HG03439 (cell line): ENCODE data around the gene THYN1.
A peak's percentile ranks its signal among the peaks of the same experiment; 100 is the strongest.

ENCODE experiments used
- ATAC-seq: cut with Tn5 transposase; IDR thresholded peaks from one replicate; pipeline ENCODE4 v1.9.1; 2021; ENCODE audit warnings: mild to moderate bottlenecking, moderate library complexity; ENCODE audit not compliant: unreplicated experiment

Gene THYN1

GRCh38 chr11:134252346-134253187 is 585 bp downstream of the THYN1 start:
- ATAC-seq, result peak; percentile 24

- no peak for ATAC-seq
Measured at GRCh38 chr11:134250675-134251074, 2.5 kb downstream of the THYN1 start.

GRCh38 chr11:134250246-134250645 is 2.9 kb downstream of the THYN1 start:
- no peak for ATAC-seq

GRCh38 chr11:134248910-134249480 is 4.2 kb downstream of the THYN1 start:
- ATAC-seq, result no peak

- no peak for ATAC-seq
Measured at GRCh38 chr11:134246678-134247077, 6.5 kb downstream of the THYN1 start.

GRCh38 chr11:134246100-134246499 is 7.1 kb downstream of the THYN1 start:
- no peak for ATAC-seq

- ATAC-seq, result no peak
Measured at GRCh38 chr11:134245434-134245833, 7.7 kb downstream of the THYN1 start.

- ATAC-seq, result peak; percentile 74
Measured at GRCh38 chr11:134244593-134244992, 8.6 kb downstream of the THYN1 start.

- ATAC-seq, result no peak
Measured at GRCh38 chr11:134243913-134244312, 9.2 kb downstream of the THYN1 start.

GRCh38 chr11:134242376-134242775 is 10.8 kb downstream of the THYN1 start:
- no peak for ATAC-seq

GRCh38 chr11:134240592-134240991 is 12.6 kb downstream of the THYN1 start:
- ATAC-seq, result no peak

GRCh38 chr11:134238956-134239355 is 14.2 kb downstream of the THYN1 start:
- no peak for ATAC-seq

- no peak for ATAC-seq
Measured at GRCh38 chr11:134237557-134237922, 15.6 kb downstream of the THYN1 start.

GRCh38 chr11:134236834-134237556 is 16.2 kb downstream of the THYN1 start:
- no peak for ATAC-seq

- ATAC-seq, result no peak
Measured at GRCh38 chr11:134235399-134235798, 17.8 kb downstream of the THYN1 start.

- ATAC-seq, result no peak
Measured at GRCh38 chr11:134233729-134234179, 19.4 kb downstream of the THYN1 start.

GRCh38 chr11:134231958-134232659 is 21.0 kb downstream of the THYN1 start:
- no peak for ATAC-seq

- ATAC-seq, result no peak
Measured at GRCh38 chr11:134230339-134230738, 22.8 kb downstream of the THYN1 start.

GRCh38 chr11:134229126-134229790 is 23.9 kb downstream of the THYN1 start:
- no peak for ATAC-seq

GRCh38 chr11:134228625-134229024 is 24.5 kb downstream of the THYN1 start:
- peak; percentile 43 for ATAC-seq
